Ishikawa (cell line): ENCODE results near the gene CEP83.

Experiments used
- CEBPB ChIP-seq: IDR thresholded peaks from 2 replicates; pipeline ENCODE4 v1.6.1; 2012
- CREB1 ChIP-seq: IDR thresholded peaks from 2 replicates; pipeline ENCODE4 v1.6.1; 2012; ENCODE audit warnings: low read depth
- EGR1 ChIP-seq: IDR thresholded peaks from 2 replicates; pipeline ENCODE4 v1.6.1; 2012
- EP300 ChIP-seq: IDR thresholded peaks from 2 replicates; pipeline ENCODE4 v1.6.1; 2012; ENCODE audit warnings: borderline replicate concordance
- FOXM1 ChIP-seq: IDR thresholded peaks from 2 replicates; pipeline ENCODE4 v1.6.1; 2012; ENCODE audit warnings: low read depth, borderline replicate concordance
- NFIC ChIP-seq: IDR thresholded peaks from 2 replicates; pipeline ENCODE4 v1.6.1; 2012
- RAD21 ChIP-seq: IDR thresholded peaks from 2 replicates; pipeline ENCODE4 v1.6.1; 2012; ENCODE audit warnings: low read depth
- REST ChIP-seq: IDR thresholded peaks from 2 replicates; pipeline ENCODE4 v1.6.1; 2012; ENCODE audit warnings: low read depth, mild to moderate bottlenecking
- TAF1 ChIP-seq: IDR thresholded peaks from 2 replicates; pipeline ENCODE4 v1.6.1; 2012; ENCODE audit warnings: low read depth, mild to moderate bottlenecking
- TCF12 ChIP-seq: IDR thresholded peaks from 2 replicates; pipeline ENCODE4 v1.6.1; 2012; ENCODE audit warnings: low read depth
- TEAD4 ChIP-seq: IDR thresholded peaks from 2 replicates; pipeline ENCODE4 v1.6.1; 2012
- USF1 ChIP-seq: IDR thresholded peaks from 2 replicates; pipeline ENCODE4 v1.6.1; 2012
- YY1 ChIP-seq: IDR thresholded peaks from 2 replicates; pipeline ENCODE4 v1.6.1; 2012; ENCODE audit warnings: low read depth
- ZBTB7A ChIP-seq: IDR thresholded peaks from 2 replicates; pipeline ENCODE4 v1.6.1; 2012; ENCODE audit warnings: low read depth
- TF ChIP-seq, protein P1 (sequence below): IDR thresholded peaks from 2 replicates; pipeline ENCODE4 v1.6.1; 2012

CEP83 gene

DNA sequence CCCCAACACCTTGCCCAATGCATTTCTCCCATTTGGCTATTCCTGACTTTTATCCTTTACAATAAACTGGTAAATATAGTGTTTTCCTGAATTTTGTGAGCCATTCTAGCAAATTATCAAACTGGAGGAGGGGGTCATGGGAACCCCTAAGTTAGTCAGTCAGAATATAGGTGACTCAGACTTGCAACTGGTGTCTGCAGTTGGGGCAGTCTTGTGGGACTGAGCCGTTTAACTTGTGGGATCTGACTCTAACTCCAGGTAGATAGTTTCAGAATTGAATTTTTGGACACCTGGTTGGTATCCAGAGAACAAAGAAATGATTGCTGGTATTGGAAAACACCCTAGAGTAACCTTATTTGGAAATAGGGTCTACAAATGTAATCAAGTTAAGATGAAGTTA is 133.4 kb downstream of the CEP83 start:
- TF ChIP-seq, protein P1, sequence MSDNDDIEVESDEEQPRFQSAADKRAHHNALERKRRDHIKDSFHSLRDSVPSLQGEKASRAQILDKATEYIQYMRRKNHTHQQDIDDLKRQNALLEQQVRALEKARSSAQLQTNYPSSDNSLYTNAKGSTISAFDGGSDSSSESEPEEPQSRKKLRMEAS = no peak
- no peak for TF ChIP-seq RAD21
- TF ChIP-seq CEBPB = no peak
- TF ChIP-seq EP300 = no peak

GRCh38 chr12:94322346-94322745 is 137.3 kb downstream of the CEP83 start:
- TF ChIP-seq FOXM1 (no peak), NFIC (no peak)

DNA sequence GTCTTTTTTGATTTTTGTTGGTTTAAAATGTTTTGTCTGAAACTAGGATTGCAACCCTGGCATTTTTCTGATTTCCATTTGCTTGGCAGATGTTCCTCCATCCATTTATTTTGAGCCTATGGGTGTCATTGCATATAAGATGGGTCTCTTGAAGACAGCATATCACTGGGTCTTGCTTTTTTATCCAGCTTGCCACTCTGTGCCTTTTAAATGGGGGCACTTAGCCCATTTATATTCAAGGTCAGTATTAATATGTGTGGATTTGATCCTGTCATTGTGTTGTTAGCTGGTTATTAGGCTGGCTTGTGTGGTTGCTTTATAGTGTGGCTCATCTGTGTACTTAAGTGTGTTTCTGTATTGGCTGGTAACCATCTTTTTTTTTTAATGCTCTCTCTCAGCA is 139.6 kb downstream of the CEP83 start:
- TF ChIP-seq YY1 (no peak), EP300 (no peak), NFIC (no peak), USF1 (no peak), FOXM1 (no peak), RAD21 (no peak), TAF1 (no peak), REST (no peak), CREB1 (no peak)

DNA sequence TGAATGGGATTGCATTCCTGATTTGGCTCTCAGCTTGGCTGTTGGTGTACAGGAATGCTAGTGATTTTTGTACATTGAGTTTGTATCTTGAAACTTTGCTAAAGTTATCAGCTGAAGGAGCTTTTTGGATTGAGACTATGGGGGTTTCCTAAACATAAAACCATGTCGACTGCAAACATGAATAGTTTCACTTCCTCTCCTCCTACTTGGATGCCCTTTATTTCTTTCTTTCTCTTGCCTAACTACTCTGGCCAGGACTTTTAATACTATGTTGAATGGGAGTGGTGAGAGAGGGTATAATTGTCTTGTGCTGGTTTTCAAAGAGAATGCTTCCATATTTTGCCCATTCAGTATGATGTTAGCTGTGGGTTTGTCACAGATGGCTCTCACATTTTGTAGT is 141.5 kb downstream of the CEP83 start:
- TF ChIP-seq ZBTB7A = no peak
- no peak for TF ChIP-seq REST
- TF ChIP-seq EP300 = no peak
- TF ChIP-seq, protein P1 = no peak
- no peak for TF ChIP-seq EGR1
- TF ChIP-seq NFIC = no peak
- TF ChIP-seq FOXM1 = no peak
- TF ChIP-seq TAF1 = no peak
- TF ChIP-seq CREB1 = no peak
- no peak for TF ChIP-seq TEAD4
- TF ChIP-seq YY1 = no peak
- TF ChIP-seq CEBPB = no peak
- no peak for TF ChIP-seq USF1
- no peak for TF ChIP-seq TCF12

DNA sequence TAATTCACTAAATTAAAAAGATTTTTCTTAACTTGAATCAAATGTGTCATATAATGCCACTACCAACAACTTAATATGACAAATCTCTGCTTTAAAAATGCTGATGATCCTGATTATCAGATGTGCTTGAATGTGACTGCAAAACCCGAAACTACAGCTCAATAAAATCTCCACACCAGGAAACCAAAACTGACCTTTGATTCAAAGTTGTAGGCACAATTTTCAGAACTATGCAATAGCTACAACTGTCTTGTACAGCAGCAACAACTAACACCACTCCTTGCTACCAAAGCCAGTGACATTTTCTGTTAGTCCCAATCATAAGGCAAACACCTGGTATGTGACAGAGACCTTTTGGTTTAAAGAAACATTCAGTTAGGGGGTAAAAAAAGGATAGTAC is 147.3 kb downstream of the CEP83 start:
- TF ChIP-seq, protein P1 = no peak
- TF ChIP-seq NFIC (no peak), TAF1 (no peak), CEBPB (no peak), YY1 (no peak), RAD21 (no peak), EP300 (no peak), TCF12 (no peak), FOXM1 (no peak), REST (no peak), CREB1 (no peak), TEAD4 (no peak), EGR1 (no peak), ZBTB7A (no peak), USF1 (no peak)
